ENCODE measurements around the gene TMEM40.

DNA sequence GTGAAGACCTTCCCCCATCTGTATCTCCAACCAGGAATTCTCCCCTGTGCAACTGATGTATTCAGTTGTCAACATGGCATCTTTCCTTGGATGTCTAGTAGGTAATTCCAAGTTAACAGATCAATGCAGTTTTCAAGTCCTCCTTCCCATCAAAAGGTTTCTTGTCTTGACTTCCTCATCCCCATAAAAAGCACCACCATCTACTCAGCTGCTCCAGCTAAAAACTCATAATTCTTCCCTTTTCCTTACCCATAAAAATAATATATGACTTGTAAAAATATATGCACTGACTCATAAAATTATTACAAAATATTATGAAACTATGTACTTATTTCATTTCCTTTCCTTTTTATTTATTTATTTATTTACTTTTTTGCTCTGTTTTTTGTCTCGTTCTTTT, 32.4 kb upstream of the TMEM40 start:
- TF ChIP-seq, protein P1, sequence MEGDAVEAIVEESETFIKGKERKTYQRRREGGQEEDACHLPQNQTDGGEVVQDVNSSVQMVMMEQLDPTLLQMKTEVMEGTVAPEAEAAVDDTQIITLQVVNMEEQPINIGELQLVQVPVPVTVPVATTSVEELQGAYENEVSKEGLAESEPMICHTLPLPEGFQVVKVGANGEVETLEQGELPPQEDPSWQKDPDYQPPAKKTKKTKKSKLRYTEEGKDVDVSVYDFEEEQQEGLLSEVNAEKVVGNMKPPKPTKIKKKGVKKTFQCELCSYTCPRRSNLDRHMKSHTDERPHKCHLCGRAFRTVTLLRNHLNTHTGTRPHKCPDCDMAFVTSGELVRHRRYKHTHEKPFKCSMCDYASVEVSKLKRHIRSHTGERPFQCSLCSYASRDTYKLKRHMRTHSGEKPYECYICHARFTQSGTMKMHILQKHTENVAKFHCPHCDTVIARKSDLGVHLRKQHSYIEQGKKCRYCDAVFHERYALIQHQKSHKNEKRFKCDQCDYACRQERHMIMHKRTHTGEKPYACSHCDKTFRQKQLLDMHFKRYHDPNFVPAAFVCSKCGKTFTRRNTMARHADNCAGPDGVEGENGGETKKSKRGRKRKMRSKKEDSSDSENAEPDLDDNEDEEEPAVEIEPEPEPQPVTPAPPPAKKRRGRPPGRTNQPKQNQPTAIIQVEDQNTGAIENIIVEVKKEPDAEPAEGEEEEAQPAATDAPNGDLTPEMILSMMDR (IDR thresholded peaks at IDR 0.05): no peak
- TF ChIP-seq EP300 (IDR thresholded peaks at IDR 0.05; ENCODE audit: low read depth): no peak
- no peak for TF ChIP-seq POLR2AphosphoS5 (IDR thresholded peaks at IDR 0.05)
